SK-N-SH (cell line): ENCODE measurements around the gene SIGLEC8. TPM values are rescaled to one million over a fixed set of nuclear protein-coding genes. Genes with fewer than 3 reads are reported as not detected.

ENCODE experiments used
- CTCF ChIA-PET: fragments of 300-600, 350-600 bp; formaldehyde crosslinking; extraction: SDS; loops from one replicate; lab custom pipeline; 2021; lab: Yijun Ruan, JAX
- POLR2A ChIA-PET: fragments of 350-600 bp; sonication (Branson Sonifier 250); formaldehyde crosslinking; extraction: SDS; loops from one replicate; lab custom pipeline; 2020; ENCODE audit warnings: antibody characterized with exemption, inconsistent platforms; lab: Yijun Ruan, JAX
- DNase-seq: peaks from one replicate; pipeline ENCODE4 v3.0.0; 2012
- H2AFZ ChIP-seq: fragments of 200-600 bp; sonication (generic); 2 replicates; pipeline ENCODE4 v1.8.1; 2016; ENCODE audit warnings: antibody characterized with exemption, mild to moderate bottlenecking, low read depth
- H3F3A ChIP-seq: fragments of 200-600 bp; sonication (generic); replicated peaks from 2 replicates; pipeline ENCODE3; 2016; ENCODE audit warnings: antibody characterized with exemption, mild to moderate bottlenecking; ENCODE audit not compliant: insufficient read depth
- H3K27ac ChIP-seq, 2 experiments: fragments of 200-500 bp in 1 of 2; fragments of 200-600 bp in 1 of 2; sonication (Bioruptor generic) in 1 of 2; sonication (generic), shearing (Covaris generic) in 1 of 2; 2 replicates each; pipeline versions ENCODE4 v1.5.1 to v1.6.1; 2014 to 2016; ENCODE audit warnings: low read depth in 2 of 2, inconsistent platforms in 1 of 2, low read length in 1 of 2, mild to moderate bottlenecking in 1 of 2, mixed read lengths in 1 of 2
- H3K27me3 ChIP-seq: fragments of 200-600 bp; sonication (generic), shearing (Covaris generic); 2 replicates; pipeline ENCODE4 v1.6.1; 2016; ENCODE audit warnings: mixed run types; ENCODE audit not compliant: insufficient read depth
- H3K36me3 ChIP-seq, 2 experiments: fragments of 200-500 bp in 1 of 2; fragments of 200-600 bp in 1 of 2; sonication (Bioruptor generic) in 1 of 2; sonication (generic) in 1 of 2; replicated peaks in 1 of 2; 2 replicates each; pipeline versions ENCODE3 to v1.5.1; 2014 to 2016; ENCODE audit warnings: low read length in 1 of 2, mild to moderate bottlenecking in 1 of 2; ENCODE audit not compliant: insufficient read depth in 2 of 2, control insufficient read depth in 1 of 2
- H3K4me1 ChIP-seq, 2 experiments: fragments of 200-500 bp in 1 of 2; fragments of 200-600 bp in 1 of 2; sonication (Bioruptor generic) in 1 of 2; sonication (generic), shearing (Covaris generic) in 1 of 2; 2 replicates each; pipeline versions ENCODE4 v1.5.1 to v1.6.1; 2014 to 2016; ENCODE audit warnings: low read depth in 1 of 2, low read length in 1 of 2, mixed run types in 1 of 2; ENCODE audit not compliant: insufficient read depth in 2 of 2, control insufficient read depth in 1 of 2
- H3K4me2 ChIP-seq: fragments of 200-600 bp; sonication (generic), shearing (Covaris generic); 2 replicates; pipeline ENCODE4 v1.6.1; 2017; ENCODE audit warnings: mixed run types
- H3K4me3 ChIP-seq, 2 experiments: fragments of 200-500 bp in 1 of 2; fragments of 200-600 bp in 1 of 2; sonication (Bioruptor generic) in 1 of 2; sonication (generic), shearing (Covaris generic) in 1 of 2; 2 replicates each; pipeline versions ENCODE4 v1.5.1 to v1.8.1; 2014 to 2016; ENCODE audit warnings: low read depth in 2 of 2, inconsistent platforms in 1 of 2, low read length in 1 of 2, mild to moderate bottlenecking in 1 of 2, mixed read lengths in 1 of 2, moderate library complexity in 1 of 2
- H3K79me2 ChIP-seq: fragments of 200-600 bp; sonication (generic); 2 replicates; pipeline ENCODE4 v1.8.1; 2017; ENCODE audit warnings: mild to moderate bottlenecking; ENCODE audit not compliant: insufficient read depth
- H3K9ac ChIP-seq: fragments of 200-600 bp; sonication (generic); 2 replicates; pipeline ENCODE4 v1.6.1; 2017; ENCODE audit warnings: mixed run types
- H3K9me2 ChIP-seq: fragments of 200-600 bp; sonication (generic); 2 replicates; pipeline ENCODE4 v1.6.1; 2017; ENCODE audit warnings: mixed run types
- H3K9me3 ChIP-seq: fragments of 200-600 bp; sonication (generic); 2 replicates; pipeline ENCODE4 v1.6.1; 2017; ENCODE audit warnings: mixed run types, mild to moderate bottlenecking, moderate library complexity
- H4K20me1 ChIP-seq: fragments of 200-600 bp; sonication (generic); 2 replicates; pipeline ENCODE4 v1.6.1; 2017; ENCODE audit warnings: mild to moderate bottlenecking, mixed run types; ENCODE audit not compliant: insufficient read depth
- CHD2 ChIP-seq: fragments of 150-350 bp; IDR thresholded peaks from 2 replicates; pipeline ENCODE4 v1.6.1; 2018; ENCODE audit warnings: low read length; ENCODE audit not compliant: partially characterized antibody
- EP300 ChIP-seq, 2 experiments: IDR thresholded peaks; 2 replicates each; pipeline versions ENCODE4 v1.4.0 to v1.6.1; 2012; ENCODE audit warnings: borderline replicate concordance in 1 of 2, low read depth in 1 of 2, low read length in 1 of 2
- EZH2phosphoT487 ChIP-seq: fragments of 200-600 bp; sonication (generic); IDR thresholded peaks from 2 replicates; pipeline ENCODE4 v1.6.1; 2017; ENCODE audit warnings: low read depth, mixed run types, mild to moderate bottlenecking, antibody characterized with exemption, moderate library complexity, borderline replicate concordance
- GATA2 ChIP-seq: sonication (generic); formaldehyde crosslinking; IDR thresholded peaks from 2 replicates; pipeline ENCODE4 v1.5.0; 2020; ENCODE audit warnings: mild to moderate bottlenecking, missing genetic modification reagents
- MEF2A ChIP-seq: IDR thresholded peaks from 2 replicates; pipeline ENCODE4 v1.4.0; 2012; ENCODE audit warnings: low read depth, borderline replicate concordance
- MXI1 ChIP-seq: IDR thresholded peaks from 2 replicates; pipeline ENCODE4 v1.6.1; 2012; ENCODE audit warnings: mild to moderate bottlenecking, low read depth, low read length, improper control_type of control experiment
- NRF1 ChIP-seq: IDR thresholded peaks from 2 replicates; pipeline ENCODE4 v1.6.1; 2012; ENCODE audit warnings: low read depth, mild to moderate bottlenecking, low read length
- POLR2AphosphoS5 ChIP-seq: IDR thresholded peaks from 2 replicates; pipeline ENCODE4 v1.6.1; 2012; ENCODE audit warnings: low read depth, low read length
- RAD21 ChIP-seq: IDR thresholded peaks from 2 replicates; pipeline ENCODE4 v1.6.1; 2012; ENCODE audit warnings: mild to moderate bottlenecking, low read length
- RFX5 ChIP-seq: IDR thresholded peaks from 2 replicates; pipeline ENCODE4 v1.6.1; 2012; ENCODE audit warnings: mild to moderate bottlenecking, improper control_type of control experiment, low read length
- SIN3A ChIP-seq: IDR thresholded peaks from 2 replicates; pipeline ENCODE4 v1.6.1; 2012; ENCODE audit warnings: low read depth, mild to moderate bottlenecking, low read length, moderate library complexity, borderline replicate concordance
- TCF12 ChIP-seq: IDR thresholded peaks from 2 replicates; pipeline ENCODE4 v1.4.0; 2012
- YY1 ChIP-seq: IDR thresholded peaks from 2 replicates; pipeline ENCODE4 v1.4.0; 2012; ENCODE audit warnings: low read depth, mild to moderate bottlenecking
- WGBS: methylation state at CpG from one replicate; pipeline ENCODE4 v1.1.6; 2017; ENCODE audit warnings: low lambda C conversion rate; 5-methylcytosine and 5-hydroxymethylcytosine counted together
- polyA plus RNA-seq, 3 experiments: library from polyadenylated mRNA; depleted of rRNA; stranded (reverse); fragments of >200 nt; gene quantifications; 2 replicates each; pipeline ENCODE4 v1.2.3, GENCODE V29; 2012
- TF ChIP-seq, protein P1 (sequence below): fragments of 150-350 bp; IDR thresholded peaks from 2 replicates; pipeline ENCODE4 v1.6.1; 2016; ENCODE audit warnings: mild to moderate bottlenecking, low read depth, low read length
- TF ChIP-seq, protein P2 (sequence below): IDR thresholded peaks from 2 replicates; pipeline ENCODE4; 2012
- TF ChIP-seq, protein P3 (sequence below): IDR thresholded peaks from 2 replicates; pipeline ENCODE4 v1.4.0; 2012; ENCODE audit warnings: low read depth, borderline replicate concordance
- TF ChIP-seq, protein P4 (sequence below): IDR thresholded peaks from 2 replicates; pipeline ENCODE4 v1.4.0; 2012; ENCODE audit warnings: low read depth
- TF ChIP-seq, protein P5 (sequence below): IDR thresholded peaks from 2 replicates; pipeline ENCODE4 v1.6.1; 2012; ENCODE audit warnings: mild to moderate bottlenecking, low read depth, low read length, moderate library complexity

SIGLEC8 gene
- polyA plus RNA-seq, 1 of the 3 experiments (the other 2 are of a cell fraction), result not detected

DNA sequence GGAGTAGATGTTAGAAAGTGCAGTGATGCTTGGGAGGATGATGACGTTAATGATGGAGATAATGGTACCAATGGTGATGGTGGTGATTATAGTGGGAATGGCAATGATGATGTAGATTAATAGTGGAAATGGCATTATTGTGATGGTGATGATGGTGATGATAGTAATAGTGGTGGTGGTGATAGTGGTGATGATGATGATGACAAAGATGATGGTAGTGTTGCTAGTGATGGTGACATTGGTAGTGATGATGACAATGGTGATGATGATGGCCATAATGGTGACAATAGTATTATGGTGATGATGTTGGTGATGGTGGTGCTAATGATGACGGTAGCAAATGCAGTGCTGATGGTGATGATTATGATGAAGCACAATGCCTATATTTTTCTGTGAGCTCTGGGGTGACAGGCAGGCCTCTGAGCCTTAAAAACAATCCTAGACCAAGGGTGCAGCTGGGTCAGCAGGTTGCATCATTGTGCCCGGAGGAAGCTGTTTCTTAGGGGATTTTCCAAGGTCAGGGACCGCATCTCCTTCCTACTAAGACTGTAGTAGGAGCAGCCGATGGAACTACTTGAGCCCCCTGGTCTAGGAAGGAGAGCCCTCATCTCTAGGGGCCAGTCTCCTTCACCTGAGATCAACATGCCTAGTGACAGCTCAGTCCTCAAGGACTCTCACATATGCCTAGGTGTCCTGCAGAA, 27.9 kb upstream of the SIGLEC8 start:
- Histone ChIP-seq H3K27ac (no peak overlapping the region), H3K9me3 (no peaks in the 10 kb centered on the region), H4K20me1 (no peaks in the 10 kb centered on the region), H3K9me2 (no peaks in the 10 kb centered on the region), H3K36me3 (no peaks in the 10 kb centered on the region), H3K9ac (no peak overlapping the region), H3K4me1 (no peaks in the 10 kb centered on the region), H3K27me3 (peaks cover 8% of the 10 kb centered on the region; the same call in 1 of the 2 replicates), H2AFZ (no peak overlapping the region), H3K4me2 (no peak overlapping the region), H3K4me3 (no peak overlapping the region), H3K79me2 (no peaks in the 10 kb centered on the region), H3F3A (no peaks in the 10 kb centered on the region)
- TF ChIP-seq TCF12, result no peak
- TF ChIP-seq POLR2AphosphoS5, result no peak
- no peak for TF ChIP-seq GATA2 (CRISPR knock-in tag)
- TF ChIP-seq, protein P1, sequence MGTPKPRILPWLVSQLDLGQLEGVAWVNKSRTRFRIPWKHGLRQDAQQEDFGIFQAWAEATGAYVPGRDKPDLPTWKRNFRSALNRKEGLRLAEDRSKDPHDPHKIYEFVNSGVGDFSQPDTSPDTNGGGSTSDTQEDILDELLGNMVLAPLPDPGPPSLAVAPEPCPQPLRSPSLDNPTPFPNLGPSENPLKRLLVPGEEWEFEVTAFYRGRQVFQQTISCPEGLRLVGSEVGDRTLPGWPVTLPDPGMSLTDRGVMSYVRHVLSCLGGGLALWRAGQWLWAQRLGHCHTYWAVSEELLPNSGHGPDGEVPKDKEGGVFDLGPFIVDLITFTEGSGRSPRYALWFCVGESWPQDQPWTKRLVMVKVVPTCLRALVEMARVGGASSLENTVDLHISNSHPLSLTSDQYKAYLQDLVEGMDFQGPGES, result no peak
- TF ChIP-seq, protein P2, sequence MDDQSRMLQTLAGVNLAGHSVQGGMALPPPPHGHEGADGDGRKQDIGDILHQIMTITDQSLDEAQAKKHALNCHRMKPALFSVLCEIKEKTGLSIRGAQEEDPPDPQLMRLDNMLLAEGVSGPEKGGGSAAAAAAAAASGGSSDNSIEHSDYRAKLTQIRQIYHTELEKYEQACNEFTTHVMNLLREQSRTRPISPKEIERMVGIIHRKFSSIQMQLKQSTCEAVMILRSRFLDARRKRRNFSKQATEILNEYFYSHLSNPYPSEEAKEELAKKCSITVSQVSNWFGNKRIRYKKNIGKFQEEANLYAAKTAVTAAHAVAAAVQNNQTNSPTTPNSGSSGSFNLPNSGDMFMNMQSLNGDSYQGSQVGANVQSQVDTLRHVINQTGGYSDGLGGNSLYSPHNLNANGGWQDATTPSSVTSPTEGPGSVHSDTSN, result no peak
- no peak for TF ChIP-seq EP300 (IDR thresholded peaks at IDR 0.05; ENCODE audit: borderline replicate concordance in 1 of 2, low read depth in 1 of 2, low read length in 1 of 2)
- no peak for TF ChIP-seq RAD21
- no peak for TF ChIP-seq MXI1
- no peak for TF ChIP-seq YY1
- TF ChIP-seq EZH2phosphoT487, result no peak
- TF ChIP-seq CHD2, result no peak
- TF ChIP-seq NRF1, result no peak
- TF ChIP-seq SIN3A, result no peak
- TF ChIP-seq, protein P3, sequence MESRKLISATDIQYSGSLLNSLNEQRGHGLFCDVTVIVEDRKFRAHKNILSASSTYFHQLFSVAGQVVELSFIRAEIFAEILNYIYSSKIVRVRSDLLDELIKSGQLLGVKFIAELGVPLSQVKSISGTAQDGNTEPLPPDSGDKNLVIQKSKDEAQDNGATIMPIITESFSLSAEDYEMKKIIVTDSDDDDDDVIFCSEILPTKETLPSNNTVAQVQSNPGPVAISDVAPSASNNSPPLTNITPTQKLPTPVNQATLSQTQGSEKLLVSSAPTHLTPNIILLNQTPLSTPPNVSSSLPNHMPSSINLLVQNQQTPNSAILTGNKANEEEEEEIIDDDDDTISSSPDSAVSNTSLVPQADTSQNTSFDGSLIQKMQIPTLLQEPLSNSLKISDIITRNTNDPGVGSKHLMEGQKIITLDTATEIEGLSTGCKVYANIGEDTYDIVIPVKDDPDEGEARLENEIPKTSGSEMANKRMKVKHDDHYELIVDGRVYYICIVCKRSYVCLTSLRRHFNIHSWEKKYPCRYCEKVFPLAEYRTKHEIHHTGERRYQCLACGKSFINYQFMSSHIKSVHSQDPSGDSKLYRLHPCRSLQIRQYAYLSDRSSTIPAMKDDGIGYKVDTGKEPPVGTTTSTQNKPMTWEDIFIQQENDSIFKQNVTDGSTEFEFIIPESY, result no peak
- TF ChIP-seq, protein P4, sequence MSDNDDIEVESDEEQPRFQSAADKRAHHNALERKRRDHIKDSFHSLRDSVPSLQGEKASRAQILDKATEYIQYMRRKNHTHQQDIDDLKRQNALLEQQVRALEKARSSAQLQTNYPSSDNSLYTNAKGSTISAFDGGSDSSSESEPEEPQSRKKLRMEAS, result no peak
- TF ChIP-seq RFX5, result no peak
- no peak for TF ChIP-seq MEF2A
- TF ChIP-seq, protein P5, sequence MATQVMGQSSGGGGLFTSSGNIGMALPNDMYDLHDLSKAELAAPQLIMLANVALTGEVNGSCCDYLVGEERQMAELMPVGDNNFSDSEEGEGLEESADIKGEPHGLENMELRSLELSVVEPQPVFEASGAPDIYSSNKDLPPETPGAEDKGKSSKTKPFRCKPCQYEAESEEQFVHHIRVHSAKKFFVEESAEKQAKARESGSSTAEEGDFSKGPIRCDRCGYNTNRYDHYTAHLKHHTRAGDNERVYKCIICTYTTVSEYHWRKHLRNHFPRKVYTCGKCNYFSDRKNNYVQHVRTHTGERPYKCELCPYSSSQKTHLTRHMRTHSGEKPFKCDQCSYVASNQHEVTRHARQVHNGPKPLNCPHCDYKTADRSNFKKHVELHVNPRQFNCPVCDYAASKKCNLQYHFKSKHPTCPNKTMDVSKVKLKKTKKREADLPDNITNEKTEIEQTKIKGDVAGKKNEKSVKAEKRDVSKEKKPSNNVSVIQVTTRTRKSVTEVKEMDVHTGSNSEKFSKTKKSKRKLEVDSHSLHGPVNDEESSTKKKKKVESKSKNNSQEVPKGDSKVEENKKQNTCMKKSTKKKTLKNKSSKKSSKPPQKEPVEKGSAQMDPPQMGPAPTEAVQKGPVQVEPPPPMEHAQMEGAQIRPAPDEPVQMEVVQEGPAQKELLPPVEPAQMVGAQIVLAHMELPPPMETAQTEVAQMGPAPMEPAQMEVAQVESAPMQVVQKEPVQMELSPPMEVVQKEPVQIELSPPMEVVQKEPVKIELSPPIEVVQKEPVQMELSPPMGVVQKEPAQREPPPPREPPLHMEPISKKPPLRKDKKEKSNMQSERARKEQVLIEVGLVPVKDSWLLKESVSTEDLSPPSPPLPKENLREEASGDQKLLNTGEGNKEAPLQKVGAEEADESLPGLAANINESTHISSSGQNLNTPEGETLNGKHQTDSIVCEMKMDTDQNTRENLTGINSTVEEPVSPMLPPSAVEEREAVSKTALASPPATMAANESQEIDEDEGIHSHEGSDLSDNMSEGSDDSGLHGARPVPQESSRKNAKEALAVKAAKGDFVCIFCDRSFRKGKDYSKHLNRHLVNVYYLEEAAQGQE, result no peak
- DNase-seq, result no peak
- CTCF ChIA-PET, result interaction anchor here (1.3 to 2.9 kb wide), 2 partner anchors 13 to 175 kb away, joined by 4 to 20 read pairs; no protein-coding TSS in a partner anchor
- POLR2A ChIA-PET, result no interaction called here
- 10% methylated on average over 3 of the region's 5 CpGs for WGBS
